SK-N-SH treated with all-trans-retinoic acid at 6 μM for 48 hours (cell line): ENCODE data around the gene ITPKB.

Experiments
- ATAC-seq: fragments of 200-7000 bp; cut with Tn5 transposase; 3 replicates; pipeline ENCODE4 v1.9.1; 2020; ENCODE audit warnings: mild to moderate bottlenecking, moderate library complexity
- ARNTL ChIP-seq: fragments of 450-650 bp; formaldehyde crosslinking; IDR thresholded peaks from 2 replicates; pipeline ENCODE4 v1.5.0; 2020; ENCODE audit warnings: low read depth, mild to moderate bottlenecking, moderate library complexity, borderline replicate concordance
- BACH2 ChIP-seq: fragments of 250-450 bp; sonication (Bioruptor Pico); IDR thresholded peaks from 2 replicates; pipeline ENCODE4 v1.9.0; 2021; ENCODE audit warnings: mild to moderate bottlenecking, borderline replicate concordance
- CREB5 ChIP-seq: fragments of 250-450 bp; sonication (Bioruptor Pico); IDR thresholded peaks from 2 replicates; pipeline ENCODE4 v1.5.1; 2020; ENCODE audit warnings: low read depth, mild to moderate bottlenecking, moderate library complexity
- CSDC2 ChIP-seq: fragments of 250-450 bp; sonication (Bioruptor Pico); IDR thresholded peaks from 2 replicates; pipeline ENCODE4 v1.5.0; 2020; ENCODE audit warnings: mild to moderate bottlenecking, moderate library complexity
- CSRNP3 ChIP-seq: fragments of 250-450 bp; sonication (Bioruptor Pico); IDR thresholded peaks from 2 replicates; pipeline ENCODE4 v1.5.1; 2021; ENCODE audit warnings: mild to moderate bottlenecking, moderate library complexity
- ESRRG ChIP-seq: fragments of 250-450 bp; sonication (Bioruptor Pico); IDR thresholded peaks from 2 replicates; pipeline ENCODE4 v1.6.1; 2021; ENCODE audit warnings: mild to moderate bottlenecking
- ISL1 ChIP-seq: fragments of 250-450 bp; sonication (Bioruptor Pico); IDR thresholded peaks from 2 replicates; pipeline ENCODE4 v2.1.2; 2022; ENCODE audit warnings: mild to moderate bottlenecking, moderate library complexity
- OSR1 ChIP-seq: fragments of 250-450 bp; sonication (Bioruptor Pico); IDR thresholded peaks from 2 replicates; pipeline ENCODE4 v1.8.0; 2022; ENCODE audit warnings: moderate library complexity, mild to moderate bottlenecking, inconsistent platforms
- PATZ1 ChIP-seq: fragments of 250-450 bp; sonication (Bioruptor Pico); IDR thresholded peaks from 2 replicates; pipeline ENCODE4 v1.8.0; 2020; ENCODE audit warnings: mild to moderate bottlenecking, moderate library complexity, borderline replicate concordance
- POU6F1 ChIP-seq: fragments of 250-450 bp; sonication (Bioruptor Pico); IDR thresholded peaks from 2 replicates; pipeline ENCODE4 v1.8.0; 2021; ENCODE audit warnings: low read depth, mild to moderate bottlenecking, moderate library complexity, borderline replicate concordance
- PPARA ChIP-seq: fragments of 250-450 bp; sonication (Bioruptor Pico); IDR thresholded peaks from 2 replicates; pipeline ENCODE4 v1.5.0; 2020; ENCODE audit warnings: mild to moderate bottlenecking, borderline replicate concordance
- RARB ChIP-seq: fragments of 250-450 bp; sonication (Bioruptor Pico); IDR thresholded peaks from 2 replicates; pipeline ENCODE4 v1.8.0; 2021; ENCODE audit warnings: mild to moderate bottlenecking, moderate library complexity
- SNAI2 ChIP-seq: fragments of 250-450 bp; sonication (Bioruptor Pico); IDR thresholded peaks from 2 replicates; pipeline ENCODE4 v1.5.0; 2020; ENCODE audit warnings: mild to moderate bottlenecking, moderate library complexity
- TCF4 ChIP-seq: fragments of 250-450 bp; sonication (Bioruptor Pico); IDR thresholded peaks from 2 replicates; pipeline ENCODE4 v1.8.0; 2021; ENCODE audit warnings: mild to moderate bottlenecking, moderate library complexity, borderline replicate concordance
- TOX ChIP-seq: fragments of 250-450 bp; sonication (Bioruptor Pico); IDR thresholded peaks from 2 replicates; pipeline ENCODE4 v1.8.0; 2021; ENCODE audit warnings: mild to moderate bottlenecking, moderate library complexity, borderline replicate concordance
- TSHZ2 ChIP-seq: fragments of 250-450 bp; sonication (Bioruptor Pico); IDR thresholded peaks from 2 replicates; pipeline ENCODE4 v1.5.0; 2020; ENCODE audit warnings: mild to moderate bottlenecking, moderate library complexity
- ZC3H10 ChIP-seq: fragments of 250-450 bp; sonication (Bioruptor Pico); IDR thresholded peaks from 2 replicates; pipeline ENCODE4 v1.5.1; 2021; ENCODE audit warnings: mild to moderate bottlenecking, moderate library complexity
- ZFP3 ChIP-seq: fragments of 250-450 bp; sonication (Bioruptor Pico); IDR thresholded peaks from 2 replicates; pipeline ENCODE4 v1.5.0; 2020; ENCODE audit warnings: mild to moderate bottlenecking, moderate library complexity
- ZFP30 ChIP-seq: fragments of 450-650 bp; formaldehyde crosslinking; IDR thresholded peaks from 2 replicates; pipeline ENCODE4 v1.5.0; 2022; ENCODE audit warnings: mild to moderate bottlenecking, moderate library complexity
- ZNF565 ChIP-seq: fragments of 450-650 bp; formaldehyde crosslinking; conservative IDR thresholded peaks from 2 replicates; pipeline ENCODE4 v1.5.0; 2020; ENCODE audit warnings: low read depth, mild to moderate bottlenecking, moderate library complexity
- ZNF70 ChIP-seq: fragments of 450-650 bp; formaldehyde crosslinking; IDR thresholded peaks from 2 replicates; pipeline ENCODE4 v1.5.0; 2020; ENCODE audit warnings: mild to moderate bottlenecking, moderate library complexity
- ZNF8 ChIP-seq: fragments of 450-650 bp; formaldehyde crosslinking; IDR thresholded peaks from 2 replicates; pipeline ENCODE4 v1.5.0; 2020; ENCODE audit warnings: mild to moderate bottlenecking, moderate library complexity

Gene ITPKB

GRCh38 chr1:226702318-226702956 lies 36.6 kb downstream of the ITPKB start:
- TF ChIP-seq OSR1 (CRISPR knock-in tag), result no peak
- no peak for TF ChIP-seq RARB
- TF ChIP-seq CSDC2 (CRISPR knock-in tag), result no peak
- TF ChIP-seq ZC3H10, result no peak
- no peak for TF ChIP-seq ZFP30 (CRISPR knock-in tag)
- TF ChIP-seq ISL1 (CRISPR knock-in tag), result no peak
- no peak for TF ChIP-seq PPARA (CRISPR knock-in tag)
- no peak for TF ChIP-seq TSHZ2
- TF ChIP-seq CREB5 (CRISPR knock-in tag), result no peak
- no peak for TF ChIP-seq CSRNP3 (CRISPR knock-in tag)
- no peak for TF ChIP-seq BACH2
- TF ChIP-seq PATZ1 (CRISPR knock-in tag), result no peak
- ATAC-seq, result peak; percentile 47

GRCh38 chr1:226700861-226701260 lies 38.2 kb downstream of the ITPKB start:
- ATAC-seq, result no peak
- TF ChIP-seq ZNF8 (CRISPR knock-in tag) (no peak), ARNTL (CRISPR knock-in tag) (no peak), TCF4 (CRISPR knock-in tag) (no peak), BACH2 (no peak), ZNF565 (CRISPR knock-in tag) (no peak), POU6F1 (CRISPR knock-in tag) (no peak), CSDC2 (CRISPR knock-in tag) (no peak), PATZ1 (CRISPR knock-in tag) (no peak), CSRNP3 (CRISPR knock-in tag) (no peak), OSR1 (CRISPR knock-in tag) (no peak), ESRRG (CRISPR knock-in tag) (no peak), ZNF70 (no peak), SNAI2 (CRISPR knock-in tag) (no peak), ZFP30 (CRISPR knock-in tag) (no peak), ISL1 (CRISPR knock-in tag) (no peak), ZFP3 (CRISPR knock-in tag) (no peak), TOX (CRISPR knock-in tag) (no peak), ZC3H10 (no peak), TSHZ2 (no peak)
